Measurements from ENCODE around the gene USP37. TPM values are rescaled to one million over a fixed set of nuclear protein-coding genes. Genes with fewer than 3 reads are reported as not detected.

Gene USP37
- total RNA-seq, 2 donors from 2014 or later: 6.0 to 14.5 TPM

GRCh38 chr2:218405746-218406208 lies 162.4 kb downstream of the USP37 start:
- Histone ChIP-seq H3K27me3 (no peaks in the 10 kb centered on the region), H3K9me3 (no peaks in the 10 kb centered on the region), H3K36me3 (replicated peaks in 1 of 2; ENCODE audit: insufficient read depth in 1 of 2, low read depth in 2 of 2) (peaks cover 7 to 14% of the 10 kb centered on the region in 2 donors), H3K4me3 (no peak overlapping the region), H3K4me1 (peaks cover 54% of the 10 kb centered on the region), H3K27ac (peak overlapping the region; percentile 59 to 87 (median 83))
- intact Hi-C loops (cut with DNase I): no loop called here
- DNase-seq (peak in 2 of 4 donors; percentile 33 to 49), ATAC-seq (no peak)
- 0 to 2% methylated on average over 8 to 12 of the region's 15 CpGs for WGBS, 2 donors
- no peak for TF ChIP-seq CTCF (IDR thresholded peaks at IDR 0.05)
- no peak for TF ChIP-seq POLR2A (IDR thresholded peaks at IDR 0.05)

GRCh38 chr2:218405086-218405745 lies 162.9 kb downstream of the USP37 start:
- ATAC-seq: no peak
- Histone ChIP-seq H3K4me1 (peaks cover 54% of the 10 kb centered on the region), H3K27ac (peak overlapping the region; percentile 59 to 87 (median 83)), H3K27me3 (no peaks in the 10 kb centered on the region), H3K36me3 (replicated peaks in 1 of 2; ENCODE audit: insufficient read depth in 1 of 2, low read depth in 2 of 2) (peaks cover 7 to 14% of the 10 kb centered on the region in 2 donors), H3K9me3 (no peaks in the 10 kb centered on the region), H3K4me3 (no peak overlapping the region)
- TF ChIP-seq CTCF (IDR thresholded peaks at IDR 0.05) (no peak), POLR2A (IDR thresholded peaks at IDR 0.05) (no peak)
- intact Hi-C loops (cut with DNase I): no loop called here
- WGBS, 2 donors: 52 to 61% methylated on average over 8 of the region's 8 CpGs
- DNase-seq: no peak

- H3K36me3 ChIP-seq (replicated peaks in 1 of 2; ENCODE audit: insufficient read depth in 1 of 2, low read depth in 2 of 2): peaks cover 7 to 14% of the 10 kb centered on the region in 2 donors
- intact Hi-C loops (cut with DNase I): no loop called here
- H3K27ac ChIP-seq: peak overlapping the region in 3 of 4 donors; percentile 83 to 87 (median 83)
- no peak for DNase-seq
- peaks cover 54% of the 10 kb centered on the region for H3K4me1 ChIP-seq
- H3K27me3 ChIP-seq: no peaks in the 10 kb centered on the region
- H3K9me3 ChIP-seq: no peaks in the 10 kb centered on the region
- H3K4me3 ChIP-seq: no peak overlapping the region
- no peak for ATAC-seq
- WGBS, 2 donors: 74 to 76% methylated on average over 15 to 16 of the region's 16 CpGs
- TF ChIP-seq CTCF (IDR thresholded peaks at IDR 0.05) (no peak), POLR2A (IDR thresholded peaks at IDR 0.05) (no peak)
These were observed 163.6 kb downstream of the USP37 start for GRCh38 chr2:218404351-218405085.

GRCh38 chr2:218403810-218404209 lies 164.3 kb downstream of the USP37 start:
- intact Hi-C loops (cut with DNase I): no loop called here
- 74 to 84% methylated on average over 7 of the region's 7 CpGs for WGBS, 2 donors
- no peaks in the 10 kb centered on the region for H3K9me3 ChIP-seq
- no peak overlapping the region for H3K4me3 ChIP-seq
- H3K27ac ChIP-seq: no peak overlapping the region
- no peak for TF ChIP-seq POLR2A (IDR thresholded peaks at IDR 0.05)
- TF ChIP-seq CTCF (IDR thresholded peaks at IDR 0.05): no peak
- DNase-seq (no peak), ATAC-seq (no peak)
- H3K27me3 ChIP-seq: no peaks in the 10 kb centered on the region
- peaks cover 7 to 14% of the 10 kb centered on the region in 2 donors for H3K36me3 ChIP-seq (replicated peaks in 1 of 2; ENCODE audit: insufficient read depth in 1 of 2, low read depth in 2 of 2)
- peaks cover 60% of the 10 kb centered on the region for H3K4me1 ChIP-seq

All from body of pancreas (tissue), 4 donors.